NK-92 treated with Interleukin-12 subunit alpha and Interleukin-12 subunit beta, amount 100 ng/mL, for 24 hours (cell line): ENCODE results near the gene TP63.

Experiments
- DNase-seq: peaks from one replicate; lab custom pipeline; 2025; lab: John Stamatoyannopoulos, UW

TP63 gene

GRCh38 chr3:189862385-189862998 is 231.3 kb downstream of the TP63 start:
- DNase-seq, result no peak

- DNase-seq, result no peak
Measured at GRCh38 chr3:189863031-189863430, 231.8 kb downstream of the TP63 start.

GRCh38 chr3:189868061-189868460 is 236.9 kb downstream of the TP63 start:
- DNase-seq, result no peak

- DNase-seq, result no peak
Measured at GRCh38 chr3:189869165-189869564, 238.0 kb downstream of the TP63 start.

GRCh38 chr3:189871418-189871817 is 240.2 kb downstream of the TP63 start:
- no peak for DNase-seq

- DNase-seq, result no peak
Measured at GRCh38 chr3:189883113-189883753, 252.0 kb downstream of the TP63 start.

- no peak for DNase-seq
Measured at GRCh38 chr3:189890496-189890895, 259.3 kb downstream of the TP63 start.

- no peak for DNase-seq
Measured at GRCh38 chr3:189896533-189896932, 265.3 kb downstream of the TP63 start.

- no peak for DNase-seq
Measured at GRCh38 chr3:189897406-189897805, 266.2 kb downstream of the TP63 start.

- DNase-seq, result no peak
Measured at GRCh38 chr3:189898559-189899153, 267.5 kb downstream of the TP63 start.

GRCh38 chr3:189899186-189899585 is 268.0 kb downstream of the TP63 start:
- DNase-seq, result no peak

GRCh38 chr3:189900578-189900977 is 269.4 kb downstream of the TP63 start:
- no peak for DNase-seq

- no peak for DNase-seq
Measured at GRCh38 chr3:189901481-189901880, 270.3 kb downstream of the TP63 start.

GRCh38 chr3:189902230-189903186 is 271.3 kb downstream of the TP63 start:
- no peak for DNase-seq

- no peak for DNase-seq
Measured at GRCh38 chr3:189903562-189904250, 272.5 kb downstream of the TP63 start.

GRCh38 chr3:189907803-189908202 is 276.6 kb downstream of the TP63 start:
- DNase-seq, result no peak

- DNase-seq, result no peak
Measured at GRCh38 chr3:189908646-189909045, 277.5 kb downstream of the TP63 start.

GRCh38 chr3:189909139-189909538 is 277.9 kb downstream of the TP63 start:
- DNase-seq, result no peak

GRCh38 chr3:189909573-189909972 is 278.4 kb downstream of the TP63 start:
- DNase-seq, result no peak

GRCh38 chr3:189911001-189911400 is 279.8 kb downstream of the TP63 start:
- DNase-seq, result no peak

GRCh38 chr3:189914799-189915198 is 283.6 kb downstream of the TP63 start:
- DNase-seq, result no peak

GRCh38 chr3:189921770-189922169 is 290.6 kb downstream of the TP63 start:
- no peak for DNase-seq
